ENCODE data around the gene ZBTB32.

DNA sequence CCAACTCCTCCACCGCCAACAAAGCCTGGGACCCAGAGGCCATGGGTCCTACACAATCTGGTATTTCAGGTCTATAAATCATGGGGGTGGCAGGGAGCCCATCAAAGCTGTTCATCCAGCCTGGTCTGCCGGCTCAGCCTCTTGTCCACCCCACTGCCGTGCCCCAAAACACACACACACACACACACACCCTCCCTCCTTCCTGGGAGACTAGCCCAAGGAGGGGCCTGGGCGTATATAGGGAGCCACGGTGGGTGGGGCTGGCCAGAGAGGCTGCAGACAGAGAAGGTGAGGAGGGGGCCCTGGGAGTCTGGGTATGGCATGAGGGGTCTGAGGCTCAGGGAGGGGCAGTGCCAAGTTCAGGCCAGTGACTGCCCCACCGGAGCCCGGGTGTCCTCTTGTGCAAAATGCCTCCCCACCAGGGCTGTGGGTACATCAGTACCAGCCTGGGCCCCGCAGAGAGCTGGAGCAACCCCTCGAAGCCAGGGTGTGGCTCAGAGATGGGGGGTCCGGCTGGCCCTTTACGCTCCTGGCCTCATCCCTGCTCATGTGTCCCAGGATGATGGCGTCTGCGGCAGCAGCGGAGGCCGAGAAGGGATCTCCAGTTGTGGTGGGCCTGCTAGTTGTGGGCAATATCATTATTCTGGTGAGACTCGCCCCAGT, 38.0 kb upstream of the ZBTB32 start, which contains the start of gene UPK1A:
- TF ChIP-seq, protein P1, sequence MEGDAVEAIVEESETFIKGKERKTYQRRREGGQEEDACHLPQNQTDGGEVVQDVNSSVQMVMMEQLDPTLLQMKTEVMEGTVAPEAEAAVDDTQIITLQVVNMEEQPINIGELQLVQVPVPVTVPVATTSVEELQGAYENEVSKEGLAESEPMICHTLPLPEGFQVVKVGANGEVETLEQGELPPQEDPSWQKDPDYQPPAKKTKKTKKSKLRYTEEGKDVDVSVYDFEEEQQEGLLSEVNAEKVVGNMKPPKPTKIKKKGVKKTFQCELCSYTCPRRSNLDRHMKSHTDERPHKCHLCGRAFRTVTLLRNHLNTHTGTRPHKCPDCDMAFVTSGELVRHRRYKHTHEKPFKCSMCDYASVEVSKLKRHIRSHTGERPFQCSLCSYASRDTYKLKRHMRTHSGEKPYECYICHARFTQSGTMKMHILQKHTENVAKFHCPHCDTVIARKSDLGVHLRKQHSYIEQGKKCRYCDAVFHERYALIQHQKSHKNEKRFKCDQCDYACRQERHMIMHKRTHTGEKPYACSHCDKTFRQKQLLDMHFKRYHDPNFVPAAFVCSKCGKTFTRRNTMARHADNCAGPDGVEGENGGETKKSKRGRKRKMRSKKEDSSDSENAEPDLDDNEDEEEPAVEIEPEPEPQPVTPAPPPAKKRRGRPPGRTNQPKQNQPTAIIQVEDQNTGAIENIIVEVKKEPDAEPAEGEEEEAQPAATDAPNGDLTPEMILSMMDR (IDR thresholded peaks at IDR 0.05): no peak
- TF ChIP-seq POLR2A (IDR thresholded peaks at IDR 0.05): no peak
